Panc1 (cell line): ENCODE data around the gene RAB23. TPM values are rescaled to one million over a fixed set of nuclear protein-coding genes. Genes with fewer than 3 reads are reported as not detected.

Experiments used
- total RNA-seq: library from RNA; stranded (reverse); gene quantifications from one replicate; pipeline ENCODE4 v1.2.1, GENCODE V29; 2021; ENCODE audit not compliant: unreplicated experiment

The RAB23 gene
- total RNA-seq, 1 experiment from 2014 or later: 25.5 TPM

Other genes starting within 250 kb of the RAB23 start
- gene KIAA1586, start 175.6 kb downstream of the RAB23 start, total RNA-seq: 21.2 TPM
- 71.1 TPM for gene ZNF451, start 132.1 kb downstream of the RAB23 start, total RNA-seq
- 14.0 TPM for gene BAG2, start 50.0 kb downstream of the RAB23 start, total RNA-seq
- gene PRIM2, start 95.3 kb upstream of the RAB23 start, total RNA-seq: 30.7 TPM